Measurements from ENCODE around the gene DBX1.
"Not testable (repeated sequence)": the region's sequence is repeated elsewhere in the genome, so short reads cannot be mapped to it uniquely, and the experiment has no call there.

The DBX1 gene

GRCh38 chr11:20160425-20161229 lies at the start of gene DBX1:
Gene DBX1 (minus strand): TSS chr11:20160475. CDS start chr11:20160324, 151 bp downstream.
- DNase-seq (ENCODE audit: low read depth) = no peak

GRCh38 chr11:20208622-20209111 lies 48.4 kb upstream of the DBX1 start:
- DNase-seq (ENCODE audit: low read depth) = no peak

- DNase-seq (ENCODE audit: low read depth) = no peak
These were observed 47.7 kb upstream of the DBX1 start for GRCh38 chr11:20207781-20208621.

- DNase-seq (ENCODE audit: low read depth) = no peak
These were observed 45.5 kb upstream of the DBX1 start for GRCh38 chr11:20205807-20206206.

- no peak for DNase-seq (ENCODE audit: low read depth)
These were observed 44.4 kb upstream of the DBX1 start for GRCh38 chr11:20204681-20205080.

GRCh38 chr11:20203831-20204230 lies 43.6 kb upstream of the DBX1 start:
- DNase-seq (ENCODE audit: low read depth) = no peak

GRCh38 chr11:20201231-20201630 lies 41.0 kb upstream of the DBX1 start:
- DNase-seq (ENCODE audit: low read depth) = no peak

GRCh38 chr11:20200331-20200955 lies 40.2 kb upstream of the DBX1 start:
- DNase-seq (ENCODE audit: low read depth) = not testable (repeated sequence)

GRCh38 chr11:20197881-20198280 lies 37.6 kb upstream of the DBX1 start:
- DNase-seq (ENCODE audit: low read depth) = no peak

- DNase-seq (ENCODE audit: low read depth) = no peak
These were observed 34.2 kb upstream of the DBX1 start for GRCh38 chr11:20194470-20194869.

GRCh38 chr11:20193307-20193706 lies 33.0 kb upstream of the DBX1 start:
- DNase-seq (ENCODE audit: low read depth) = no peak

- no peak for DNase-seq (ENCODE audit: low read depth)
These were observed 32.4 kb upstream of the DBX1 start for GRCh38 chr11:20192641-20193040.

GRCh38 chr11:20192151-20192550 lies 31.9 kb upstream of the DBX1 start:
- DNase-seq (ENCODE audit: low read depth) = no peak

GRCh38 chr11:20178976-20179375 lies 18.7 kb upstream of the DBX1 start:
- DNase-seq (ENCODE audit: low read depth) = no peak

- DNase-seq (ENCODE audit: low read depth) = no peak
These were observed 16.9 kb upstream of the DBX1 start for GRCh38 chr11:20177136-20177535.

GRCh38 chr11:20172721-20173447 lies 12.6 kb upstream of the DBX1 start:
- DNase-seq (ENCODE audit: low read depth) = no peak

- DNase-seq (ENCODE audit: low read depth) = no peak
These were observed 3.7 kb upstream of the DBX1 start for GRCh38 chr11:20163783-20164481.

GRCh38 chr11:20162824-20163782 lies 2.8 kb upstream of the DBX1 start:
- no peak for DNase-seq (ENCODE audit: low read depth)

- no peak for DNase-seq (ENCODE audit: low read depth)
These were observed 1.9 kb upstream of the DBX1 start for GRCh38 chr11:20161923-20162744.
